Adrenal gland (tissue), 5 donors: ENCODE results near the gene GALNT16.

Experiments
- CTCF ChIP-seq, 6 experiments: fragments of 450-650 bp in 4 of 6; fragments of 200-600 bp in 2 of 6; sonication (generic) in 1 of 6; IDR thresholded peaks; 1 replicate in 5 of 6; 2 replicates in 1 of 6; pipeline versions ENCODE4 v1.5.1 to v1.8.0; 2016 to 2021; ENCODE audit warnings: antibody characterized with exemption in 6 of 6, mild to moderate bottlenecking in 2 of 6, moderate library complexity in 1 of 6
- POLR2A ChIP-seq, 2 donors: fragments of 450-650 bp; IDR thresholded peaks; one replicate each; pipeline ENCODE4 v1.6.1; 2017; ENCODE audit warnings: antibody characterized with exemption in 2 of 2, mild to moderate bottlenecking in 2 of 2, moderate library complexity in 1 of 2
- donor health status: DM: no; HTN: no; CAD: no.

GRCh38 chr14:69401841-69402240, 141.9 kb downstream of the GALNT16 start:
- no peak for TF ChIP-seq CTCF (IDR thresholded peaks at IDR 0.05)
- no peak for TF ChIP-seq POLR2A (IDR thresholded peaks at IDR 0.05)
